LNCaP clone FGC (cell line): Measurements from ENCODE around the gene SUSD6.
A peak's percentile ranks its signal among the peaks of the same experiment; 100 is the strongest.

Experiments used
- DNase-seq: peaks from one replicate; pipeline ENCODE4 v3.0.0-alpha.2; 2011; ENCODE audit warnings: low read depth
- H3K4me3 ChIP-seq: 2 replicates; pipeline ENCODE4 v1.5.1; 2011; ENCODE audit warnings: mild to moderate bottlenecking, low read depth, low read length, control low read depth
- TF ChIP-seq, protein P1 (sequence below): IDR thresholded peaks from 2 replicates; pipeline ENCODE4 v1.5.1; 2012; ENCODE audit warnings: mild to moderate bottlenecking; ENCODE audit not compliant: control insufficient read depth, insufficient read depth; ENCODE audit errors: extremely low read depth

The SUSD6 gene

DNA sequence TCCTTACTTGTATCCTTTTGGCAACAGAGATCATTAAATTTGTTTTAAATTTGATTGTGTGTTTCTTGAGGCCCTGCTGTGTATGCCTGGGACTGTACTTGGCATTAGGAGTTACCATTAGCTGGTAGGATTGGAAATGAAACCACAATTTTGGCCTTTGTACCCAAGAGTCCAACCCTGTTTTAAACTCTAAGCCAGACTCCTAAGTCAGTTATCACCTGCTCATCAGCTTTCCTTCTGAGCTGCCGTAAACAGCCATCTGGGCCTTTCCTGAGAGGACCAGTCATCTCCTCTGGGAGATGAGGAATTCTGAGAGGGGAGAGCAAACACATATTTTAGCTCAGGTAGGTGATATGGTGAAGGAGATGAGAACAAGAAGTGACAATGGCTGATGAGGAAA lies 81.2 kb downstream of the SUSD6 start:
- DNase-seq = no peak
- TF ChIP-seq, protein P1, sequence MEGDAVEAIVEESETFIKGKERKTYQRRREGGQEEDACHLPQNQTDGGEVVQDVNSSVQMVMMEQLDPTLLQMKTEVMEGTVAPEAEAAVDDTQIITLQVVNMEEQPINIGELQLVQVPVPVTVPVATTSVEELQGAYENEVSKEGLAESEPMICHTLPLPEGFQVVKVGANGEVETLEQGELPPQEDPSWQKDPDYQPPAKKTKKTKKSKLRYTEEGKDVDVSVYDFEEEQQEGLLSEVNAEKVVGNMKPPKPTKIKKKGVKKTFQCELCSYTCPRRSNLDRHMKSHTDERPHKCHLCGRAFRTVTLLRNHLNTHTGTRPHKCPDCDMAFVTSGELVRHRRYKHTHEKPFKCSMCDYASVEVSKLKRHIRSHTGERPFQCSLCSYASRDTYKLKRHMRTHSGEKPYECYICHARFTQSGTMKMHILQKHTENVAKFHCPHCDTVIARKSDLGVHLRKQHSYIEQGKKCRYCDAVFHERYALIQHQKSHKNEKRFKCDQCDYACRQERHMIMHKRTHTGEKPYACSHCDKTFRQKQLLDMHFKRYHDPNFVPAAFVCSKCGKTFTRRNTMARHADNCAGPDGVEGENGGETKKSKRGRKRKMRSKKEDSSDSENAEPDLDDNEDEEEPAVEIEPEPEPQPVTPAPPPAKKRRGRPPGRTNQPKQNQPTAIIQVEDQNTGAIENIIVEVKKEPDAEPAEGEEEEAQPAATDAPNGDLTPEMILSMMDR = no peak
- H3K4me3 ChIP-seq = no peak overlapping the region

DNA sequence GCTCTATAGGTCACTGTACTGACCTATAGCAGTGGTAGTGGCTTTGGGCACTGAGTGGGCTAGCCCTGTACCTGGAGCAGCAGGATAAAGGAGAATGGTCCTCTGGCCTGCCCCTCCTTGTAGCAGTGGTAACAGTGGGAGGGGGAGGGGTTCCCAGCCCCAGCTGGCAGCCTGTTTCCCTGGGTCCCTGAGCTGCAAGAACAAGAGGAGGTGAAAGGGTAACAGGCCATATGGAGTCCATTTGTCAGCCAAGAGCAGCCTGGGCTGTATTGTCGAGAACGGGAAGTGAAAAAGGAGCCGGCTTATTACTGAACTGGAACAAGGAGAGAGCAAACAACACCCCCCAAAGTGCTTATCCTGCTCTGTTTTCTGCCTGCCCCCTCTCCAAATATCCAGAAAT lies 81.7 kb downstream of the SUSD6 start:
- TF ChIP-seq, protein P1 = no peak
- no peak for DNase-seq
- no peak overlapping the region for H3K4me3 ChIP-seq

DNA sequence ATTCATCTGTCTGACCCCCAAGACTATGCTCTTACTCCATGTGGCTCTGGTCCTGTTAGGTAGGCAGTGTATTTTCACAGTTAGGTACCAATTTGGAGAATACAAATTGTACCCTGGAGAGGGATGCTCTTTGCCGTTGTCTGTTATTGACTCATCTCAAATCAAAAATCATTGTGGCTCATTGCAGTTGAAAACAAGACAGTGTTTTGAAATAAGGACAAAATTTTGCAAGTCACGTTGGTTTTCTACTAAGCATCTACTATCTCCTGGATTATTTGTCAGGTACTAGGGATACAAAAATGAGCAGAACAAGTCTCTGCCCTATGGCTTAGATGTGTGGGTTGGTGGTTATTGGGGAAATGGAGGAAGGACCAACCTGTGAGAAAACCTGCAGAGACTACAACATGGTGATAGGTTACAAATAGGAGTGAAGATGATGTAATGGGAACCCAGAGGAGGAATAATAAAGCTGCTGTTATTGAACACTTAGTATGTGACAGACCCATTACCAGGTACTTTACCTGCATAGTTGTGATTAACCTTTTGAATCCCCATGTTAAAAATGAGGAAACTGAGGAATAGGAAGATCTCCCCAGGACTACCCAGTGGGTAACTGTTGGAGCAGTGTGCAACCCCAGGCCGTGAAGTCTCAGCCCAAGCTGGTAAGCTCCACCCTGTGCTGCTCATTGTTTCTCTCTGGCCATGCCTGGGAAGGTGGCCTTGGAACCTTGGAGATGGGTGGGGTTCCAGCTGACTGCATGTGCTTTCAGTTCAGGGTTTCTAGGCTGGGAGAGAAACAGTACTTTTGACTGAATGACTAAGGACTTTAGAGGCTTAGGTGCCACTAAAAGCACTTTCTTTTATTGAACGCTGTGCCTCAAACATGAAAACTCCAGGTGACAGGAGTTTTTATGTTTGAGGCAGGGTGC lies 82.7 kb downstream of the SUSD6 start:
- no peak overlapping the region for H3K4me3 ChIP-seq
- no peak for DNase-seq
- TF ChIP-seq, protein P1 = no peak

DNA sequence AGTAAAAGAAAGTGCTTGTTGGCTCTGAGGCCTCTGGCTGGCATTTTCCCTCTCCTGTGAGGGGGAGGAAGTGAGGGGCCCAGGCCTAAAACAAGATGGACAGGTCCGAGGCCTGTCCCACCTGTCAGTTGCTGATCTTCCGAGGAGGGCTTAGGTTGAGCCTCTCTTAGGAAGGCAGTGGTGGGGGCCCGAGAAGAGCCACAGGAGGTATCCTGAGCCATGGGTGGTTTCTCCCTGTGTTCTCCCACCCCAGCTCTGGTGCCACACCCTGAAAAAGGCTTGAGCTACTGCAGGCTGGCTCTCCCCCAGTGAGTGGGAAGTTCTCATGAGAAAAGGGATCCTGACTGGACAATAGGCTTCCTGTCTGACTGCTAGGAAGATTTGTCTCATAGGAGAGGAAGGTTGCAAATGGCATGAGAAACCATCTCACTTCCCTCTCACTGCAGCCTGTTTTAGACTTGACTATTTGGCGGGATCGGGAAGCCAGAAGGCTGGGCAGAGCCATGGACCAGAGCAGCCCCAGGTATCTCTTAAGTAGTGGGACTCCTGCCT lies 83.4 kb downstream of the SUSD6 start:
- no peak overlapping the region for H3K4me3 ChIP-seq
- TF ChIP-seq, protein P1 = no peak
- no peak for DNase-seq

DNA sequence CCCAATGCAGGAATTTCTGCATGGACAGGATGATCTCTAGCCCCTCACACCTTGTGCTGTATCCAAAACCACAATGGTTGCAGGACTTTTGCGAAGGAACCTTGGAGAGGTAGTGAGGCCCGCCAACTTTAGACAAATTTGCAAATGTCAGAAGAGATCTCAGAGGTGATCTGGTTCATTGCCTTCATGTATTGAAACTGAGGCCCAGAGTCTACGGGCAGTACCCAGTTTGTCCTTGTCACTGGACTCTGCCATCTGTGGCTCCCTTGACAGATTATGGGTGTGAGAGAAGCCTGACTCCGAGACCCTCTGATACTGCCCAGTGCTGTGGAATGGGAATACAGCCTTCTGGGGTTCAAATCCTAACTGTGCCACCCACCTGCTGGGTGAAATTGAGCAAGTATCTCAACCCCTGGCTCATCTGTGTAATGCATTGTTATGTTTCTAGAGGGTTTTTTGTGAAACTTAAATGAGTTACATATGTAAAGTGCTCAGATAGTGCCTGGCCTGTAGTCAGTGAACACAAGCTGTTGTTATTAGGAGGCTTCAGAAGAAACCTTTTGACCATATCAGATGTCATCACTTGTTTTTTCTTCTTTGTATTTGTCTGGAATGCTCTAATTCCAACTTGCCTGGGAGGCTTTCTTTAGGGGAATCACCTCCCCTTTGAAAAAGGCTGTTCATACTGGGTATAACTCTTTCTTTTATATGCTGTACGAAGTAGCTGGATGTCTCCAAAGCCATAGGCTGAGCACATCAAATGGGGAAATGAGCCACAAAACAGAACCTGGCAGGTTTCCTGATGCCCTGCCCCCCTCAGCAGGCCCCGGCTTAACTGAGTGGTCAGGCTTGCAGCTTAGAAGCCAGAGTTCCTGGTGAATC lies 84.2 kb downstream of the SUSD6 start:
- TF ChIP-seq, protein P1 = no peak
- no peak for DNase-seq
- H3K4me3 ChIP-seq = no peak overlapping the region

DNA sequence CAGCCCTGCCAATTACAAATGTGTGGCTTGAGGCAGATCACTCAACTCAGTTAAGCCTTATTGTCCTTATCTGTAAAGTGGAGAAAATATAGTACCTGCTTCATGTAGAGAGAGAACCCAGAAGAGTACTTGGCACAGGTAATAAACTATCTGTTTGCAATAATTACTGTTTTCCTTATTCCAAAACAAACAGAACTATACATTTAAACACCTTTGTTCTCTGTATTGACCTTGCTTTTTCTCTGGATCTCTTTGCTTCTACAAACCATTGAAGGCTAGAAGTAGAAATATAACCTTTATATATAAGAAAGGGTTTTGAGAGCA lies 84.8 kb downstream of the SUSD6 start:
- DNase-seq = peak; percentile 67
- TF ChIP-seq, protein P1 = no peak
- no peak overlapping the region; the same call in 1 of the 2 replicates for H3K4me3 ChIP-seq
